CD14-positive monocyte (primary cell): ENCODE measurements around the gene SLC7A4. TPM values are rescaled to one million over a fixed set of nuclear protein-coding genes. Genes with fewer than 3 reads are reported as not detected.

Experiments
- DNase-seq, 3 donors: peaks; one replicate each; pipeline ENCODE4 v3.0.0-alpha.2; 2011 to 2022
- H2AFZ ChIP-seq: 2 replicates; pipeline ENCODE4 v1.6.0; 2012; ENCODE audit warnings: mild to moderate bottlenecking, low read depth, low read length, inconsistent platforms; ENCODE audit not compliant: insufficient read depth, poor library complexity, severe bottlenecking
- H3K27ac ChIP-seq, 2 donors: 1 replicate in 1 of 2; 2 replicates in 1 of 2; pipeline ENCODE4 v1.5.1; 2012 to 2013; ENCODE audit warnings: low read length in 2 of 2, control low read depth in 1 of 2, inconsistent platforms in 1 of 2, low read depth in 1 of 2, mild to moderate bottlenecking in 1 of 2
- H3K27me3 ChIP-seq, 2 donors: one replicate each; pipeline versions ENCODE4 v1.6.0 to v1.6.1; 2011 to 2013; ENCODE audit warnings: low read length in 2 of 2; ENCODE audit not compliant: control insufficient read depth in 2 of 2, insufficient read depth in 2 of 2
- H3K36me3 ChIP-seq, 2 donors: replicated peaks in 1 of 2; 1 replicate in 1 of 2; 2 replicates in 1 of 2; pipeline versions ENCODE4 v1.5.1 to v1.6.1; 2012 to 2013; ENCODE audit warnings: low read length in 2 of 2, control low read depth in 1 of 2, inconsistent platforms in 1 of 2, mild to moderate bottlenecking in 1 of 2; ENCODE audit not compliant: insufficient read depth in 2 of 2, control insufficient read depth in 1 of 2
- H3K4me1 ChIP-seq, 2 donors: 1 replicate in 1 of 2; 2 replicates in 1 of 2; pipeline versions ENCODE4 v1.5.1 to v1.6.1; 2012 to 2013; ENCODE audit warnings: low read length in 2 of 2, control low read depth in 1 of 2, inconsistent platforms in 1 of 2, mild to moderate bottlenecking in 1 of 2, moderate library complexity in 1 of 2; ENCODE audit not compliant: insufficient read depth in 2 of 2, control insufficient read depth in 1 of 2
- H3K4me2 ChIP-seq: replicated peaks from 2 replicates; pipeline ENCODE3; 2012; ENCODE audit warnings: low read length, moderate library complexity, mild to moderate bottlenecking; ENCODE audit not compliant: poor library complexity, severe bottlenecking; ENCODE audit errors: extremely low read depth
- H3K4me3 ChIP-seq, 3 experiments: fragments of 200-600 bp in 1 of 3; sonication (generic) in 1 of 3; replicated peaks in 1 of 3; 1 replicate in 2 of 3; 2 replicates in 1 of 3; pipeline ENCODE4 v1.5.1; 2011 to 2013; ENCODE audit warnings: low read length in 3 of 3, mild to moderate bottlenecking in 3 of 3, control low read depth in 2 of 3, low read depth in 2 of 3, inconsistent platforms in 1 of 3, moderate library complexity in 1 of 3
- H3K79me2 ChIP-seq: 2 replicates; pipeline ENCODE4 v1.6.0; 2012; ENCODE audit warnings: mild to moderate bottlenecking, control low read depth, inconsistent platforms, low read length, moderate library complexity; ENCODE audit not compliant: insufficient read depth
- H3K9ac ChIP-seq: 2 replicates; pipeline ENCODE4 v1.6.0; 2017; ENCODE audit warnings: low read length, mild to moderate bottlenecking; ENCODE audit not compliant: insufficient read depth, poor library complexity, severe bottlenecking
- H3K9me3 ChIP-seq, 2 donors: replicated peaks in 1 of 2; 1 replicate in 1 of 2; 2 replicates in 1 of 2; pipeline versions ENCODE4 v1.5.1 to v1.6.1; 2012 to 2013; ENCODE audit warnings: low read length in 2 of 2, control low read depth in 1 of 2; ENCODE audit not compliant: control insufficient read depth in 1 of 2, insufficient read depth in 1 of 2
- H4K20me1 ChIP-seq: 2 replicates; pipeline ENCODE4 v1.6.0; 2012; ENCODE audit warnings: mild to moderate bottlenecking, low read length, control low read depth, moderate library complexity; ENCODE audit not compliant: insufficient read depth
- H3K27ac Mint-ChIP-seq, 7 donors: one replicate each; pipeline ENCODE4 v1.8.0; 2020; ENCODE audit warnings: mild to moderate bottlenecking in 7 of 7, mixed read lengths in 7 of 7, moderate library complexity in 6 of 7, inconsistent platforms in 2 of 7
- H3K27me3 Mint-ChIP-seq, 3 donors: one replicate each; pipeline ENCODE4 v1.8.0; 2021 to 2022; ENCODE audit warnings: low read depth in 3 of 3, mild to moderate bottlenecking in 3 of 3, mixed read lengths in 3 of 3, moderate library complexity in 3 of 3, inconsistent platforms in 1 of 3
- H3K36me3 Mint-ChIP-seq, 2 donors: one replicate each; pipeline ENCODE4 v1.8.0; 2020; ENCODE audit warnings: mixed read lengths in 2 of 2, inconsistent platforms in 1 of 2, mild to moderate bottlenecking in 1 of 2
- H3K4me1 Mint-ChIP-seq: one replicate; pipeline ENCODE4 v1.8.0; 2020; ENCODE audit warnings: mild to moderate bottlenecking, mixed read lengths
- H3K4me3 Mint-ChIP-seq, 2 donors: one replicate each; pipeline ENCODE4 v1.8.0; 2020; ENCODE audit warnings: mild to moderate bottlenecking in 2 of 2, mixed read lengths in 2 of 2, moderate library complexity in 1 of 2
- H3K9me3 Mint-ChIP-seq, 7 donors: one replicate each; pipeline ENCODE4 v1.8.0; 2020 to 2022; ENCODE audit warnings: mixed read lengths in 7 of 7, mild to moderate bottlenecking in 6 of 7, moderate library complexity in 6 of 7, inconsistent platforms in 2 of 7
- WGBS: methylation state at CpG from one replicate; pipeline ENCODE4 v1.1.5; 2013; ENCODE audit warnings: missing lambda C conversion rate; ENCODE audit not compliant: insufficient coverage; 5-methylcytosine and 5-hydroxymethylcytosine counted together
- intact Hi-C, 2 donors: fragments of 100-400 bp; cut with micrococcal nuclease; formaldehyde crosslinking; loops; one replicate each; pipeline versions ENCODE4 v1.15.0 to v1.15.1; 2023
- polyA plus RNA-seq, 3 donors: library from polyadenylated mRNA; depleted of rRNA in 1 of 3; unstranded in 2 of 3; stranded (reverse) in 1 of 3; fragments of 300-500 nt in 2 of 3; fragments of >200 nt in 1 of 3; fragmentation: Illumina TruSeq in 2 of 3; gene quantifications; 1 replicate in 2 of 3; 2 replicates in 1 of 3; pipeline ENCODE4 v1.2.3, GENCODE V29; 2012 to 2021
- TF ChIP-seq, protein P1 (sequence below): fragments of 200-600 bp; IDR thresholded peaks from one replicate; pipeline ENCODE4 v1.8.0; 2022; ENCODE audit warnings: antibody characterized with exemption, mild to moderate bottlenecking

The SLC7A4 gene
- polyA plus RNA-seq, 3 donors = not detected

- Mint-ChIP-seq H3K27ac (peak overlapping the region in 2 of 7 donors; percentile 35 to 45), H3K36me3 (no peaks in the 10 kb centered on the region), H3K9me3 (peaks cover 0 to 5% (median 0%) of the 10 kb centered on the region in 7 donors), H3K27me3 (peaks cover 0 to 6% (median 2%) of the 10 kb centered on the region in 3 donors), H3K4me1 (peaks cover 6% of the 10 kb centered on the region), H3K4me3 (no peak overlapping the region)
- no peak overlapping the region for H3K4me3 ChIP-seq
- no peaks in the 10 kb centered on the region for H3K36me3 ChIP-seq
- no peaks in the 10 kb centered on the region for H3K27me3 ChIP-seq
- peaks cover 4 to 8% of the 10 kb centered on the region in 2 donors for H3K4me1 ChIP-seq
- H3K27ac ChIP-seq = no peak overlapping the region
- TF ChIP-seq, protein P1, sequence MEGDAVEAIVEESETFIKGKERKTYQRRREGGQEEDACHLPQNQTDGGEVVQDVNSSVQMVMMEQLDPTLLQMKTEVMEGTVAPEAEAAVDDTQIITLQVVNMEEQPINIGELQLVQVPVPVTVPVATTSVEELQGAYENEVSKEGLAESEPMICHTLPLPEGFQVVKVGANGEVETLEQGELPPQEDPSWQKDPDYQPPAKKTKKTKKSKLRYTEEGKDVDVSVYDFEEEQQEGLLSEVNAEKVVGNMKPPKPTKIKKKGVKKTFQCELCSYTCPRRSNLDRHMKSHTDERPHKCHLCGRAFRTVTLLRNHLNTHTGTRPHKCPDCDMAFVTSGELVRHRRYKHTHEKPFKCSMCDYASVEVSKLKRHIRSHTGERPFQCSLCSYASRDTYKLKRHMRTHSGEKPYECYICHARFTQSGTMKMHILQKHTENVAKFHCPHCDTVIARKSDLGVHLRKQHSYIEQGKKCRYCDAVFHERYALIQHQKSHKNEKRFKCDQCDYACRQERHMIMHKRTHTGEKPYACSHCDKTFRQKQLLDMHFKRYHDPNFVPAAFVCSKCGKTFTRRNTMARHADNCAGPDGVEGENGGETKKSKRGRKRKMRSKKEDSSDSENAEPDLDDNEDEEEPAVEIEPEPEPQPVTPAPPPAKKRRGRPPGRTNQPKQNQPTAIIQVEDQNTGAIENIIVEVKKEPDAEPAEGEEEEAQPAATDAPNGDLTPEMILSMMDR = no peak
- WGBS = 82% methylated on average over 10 of the region's 14 CpGs
- no peak overlapping the region for H3K4me2 ChIP-seq
- H3K9ac ChIP-seq = no peak overlapping the region
- no peaks in the 10 kb centered on the region for H3K79me2 ChIP-seq
- H3K9me3 ChIP-seq = no peaks in the 10 kb centered on the region
- no peaks in the 10 kb centered on the region for H4K20me1 ChIP-seq
- H2AFZ ChIP-seq = no peak overlapping the region
- no peak for DNase-seq
- intact Hi-C loops = no loop called here
These were observed 43.3 kb upstream of the SLC7A4 start for GRCh38 chr22:21075516-21076138.

- H4K20me1 ChIP-seq = no peaks in the 10 kb centered on the region
- 43% methylated on average over 6 of the region's 7 CpGs for WGBS
- Mint-ChIP-seq H3K36me3 (no peaks in the 10 kb centered on the region), H3K27me3 (peaks cover 1 to 8% (median 2%) of the 10 kb centered on the region in 3 donors), H3K9me3 (peaks cover 0 to 5% (median 0%) of the 10 kb centered on the region in 7 donors), H3K27ac (peak overlapping the region in 4 of 7 donors; percentile 27 to 79 (median 68)), H3K4me3 (no peak overlapping the region), H3K4me1 (peaks cover 6% of the 10 kb centered on the region)
- intact Hi-C loops = no loop called here
- H3K9ac ChIP-seq = no peak overlapping the region
- H2AFZ ChIP-seq = no peak overlapping the region
- no peak overlapping the region for H3K4me3 ChIP-seq
- TF ChIP-seq, protein P1 = no peak
- peak; percentile 73 to 89 (median 76) for DNase-seq
- peak overlapping the region; percentile 33 to 51 for H3K27ac ChIP-seq
- peaks cover 4 to 8% of the 10 kb centered on the region in 2 donors for H3K4me1 ChIP-seq
- H3K27me3 ChIP-seq = no peaks in the 10 kb centered on the region
- H3K79me2 ChIP-seq = no peaks in the 10 kb centered on the region
- H3K9me3 ChIP-seq = no peaks in the 10 kb centered on the region
- no peak overlapping the region for H3K4me2 ChIP-seq
- H3K36me3 ChIP-seq = no peaks in the 10 kb centered on the region
These were observed 41.8 kb upstream of the SLC7A4 start for GRCh38 chr22:21074102-21074715.
